ENCODE measurements around the gene PCLO. TPM values are rescaled to one million over a fixed set of nuclear protein-coding genes. Genes with fewer than 3 reads are reported as not detected.
"Not testable (repeated sequence)": the region's sequence is repeated elsewhere in the genome, so short reads cannot be mapped to it uniquely, and the experiment has no call there.

The PCLO gene
- polyA plus RNA-seq, 3 donors: not detected

- Histone ChIP-seq H3K4me2 (replicated peaks; ENCODE audit: extremely low read depth, low read length, poor library complexity, severe bottlenecking) (no peak overlapping the region), H3K27ac (ENCODE audit: low read depth in 1 of 2, low read length in 2 of 2) (no peak overlapping the region), H3K79me2 (ENCODE audit: insufficient read depth, low read length) (no peaks in the 10 kb centered on the region), H3K36me3 (replicated peaks in 1 of 2; ENCODE audit: control insufficient read depth in 1 of 2, insufficient read depth in 2 of 2, low read length in 2 of 2) (no peaks in the 10 kb centered on the region), H4K20me1 (ENCODE audit: insufficient read depth, low read length) (no peaks in the 10 kb centered on the region), H3K4me3 (replicated peaks in 1 of 3; ENCODE audit: low read depth in 2 of 3, low read length in 3 of 3) (no peak overlapping the region), H3K9ac (ENCODE audit: insufficient read depth, low read length, poor library complexity, severe bottlenecking) (no peak overlapping the region), H3K27me3 (ENCODE audit: control insufficient read depth in 2 of 2, insufficient read depth in 2 of 2, low read length in 2 of 2) (no peaks in the 10 kb centered on the region), H3K9me3 (replicated peaks in 1 of 2; ENCODE audit: control insufficient read depth in 1 of 2, insufficient read depth in 1 of 2, low read length in 2 of 2) (no peaks in the 10 kb centered on the region), H2AFZ (ENCODE audit: insufficient read depth, low read depth, low read length, poor library complexity, severe bottlenecking) (no peak overlapping the region), H3K4me1 (ENCODE audit: control insufficient read depth in 1 of 2, insufficient read depth in 2 of 2, low read length in 2 of 2) (no peaks in the 10 kb centered on the region)
- Mint-ChIP-seq H3K27ac (no peak overlapping the region), H3K9me3 (peaks cover 0 to 4% (median 0%) of the 10 kb centered on the region in 7 donors), H3K36me3 (no peaks in the 10 kb centered on the region), H3K4me3 (no peak overlapping the region), H3K4me1 (no peaks in the 10 kb centered on the region), H3K27me3 (ENCODE audit: low read depth in 3 of 3) (no peaks in the 10 kb centered on the region)
- WGBS (ENCODE audit: insufficient coverage): 100% methylated on average over 2 of the region's 2 CpGs
- DNase-seq: no peak
- intact Hi-C loops (cut with micrococcal nuclease): no loop called here
- TF ChIP-seq CTCF (IDR thresholded peaks at IDR 0.05): no peak
Observed at GRCh38 chr7:82714883-82715282, 447.8 kb downstream of the PCLO start.

DNA sequence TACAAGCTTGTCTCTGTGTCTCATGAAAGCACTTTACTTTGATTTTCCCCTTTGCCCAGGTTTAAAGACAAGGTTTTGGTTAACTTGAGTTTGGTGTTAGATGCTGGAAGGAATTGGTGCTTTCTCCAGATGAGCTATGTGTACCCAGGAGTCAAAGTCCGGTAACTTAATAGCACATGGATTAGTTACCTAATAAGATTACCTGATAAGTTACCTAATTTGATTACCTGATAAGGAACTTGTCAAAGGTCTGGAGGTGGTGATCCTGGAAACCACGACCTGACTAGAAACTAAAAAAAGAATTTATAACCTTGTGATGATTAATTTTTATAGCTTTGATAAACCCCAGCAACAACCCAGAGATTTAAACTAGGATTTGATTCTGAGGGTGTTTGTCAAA lies 449.2 kb downstream of the PCLO start:
- H3K9me3 Mint-ChIP-seq: peaks cover 0 to 4% (median 0%) of the 10 kb centered on the region in 7 donors
- intact Hi-C loops (cut with micrococcal nuclease): no loop called here

GRCh38 chr7:82706344-82706743 lies 456.3 kb downstream of the PCLO start:
- H2AFZ ChIP-seq (ENCODE audit: insufficient read depth, low read depth, low read length, poor library complexity, severe bottlenecking); intact Hi-C loops (cut with micrococcal nuclease); H3K4me1 Mint-ChIP-seq; H3K4me3 ChIP-seq (replicated peaks in 1 of 3; ENCODE audit: low read depth in 2 of 3, low read length in 3 of 3); H3K4me2 ChIP-seq (replicated peaks; ENCODE audit: extremely low read depth, low read length, poor library complexity, severe bottlenecking); H3K9me3 Mint-ChIP-seq; H3K4me1 ChIP-seq (ENCODE audit: control insufficient read depth in 1 of 2, insufficient read depth in 2 of 2, low read length in 2 of 2); H3K9me3 ChIP-seq (replicated peaks in 1 of 2; ENCODE audit: control insufficient read depth in 1 of 2, insufficient read depth in 1 of 2, low read length in 2 of 2); H3K4me3 Mint-ChIP-seq; H3K27ac Mint-ChIP-seq; H3K79me2 ChIP-seq (ENCODE audit: insufficient read depth, low read length); DNase-seq; H3K27ac ChIP-seq (ENCODE audit: low read depth in 1 of 2, low read length in 2 of 2); H3K27me3 Mint-ChIP-seq (ENCODE audit: low read depth in 3 of 3); H3K27me3 ChIP-seq (ENCODE audit: control insufficient read depth in 2 of 2, insufficient read depth in 2 of 2, low read length in 2 of 2); H3K36me3 Mint-ChIP-seq; H4K20me1 ChIP-seq (ENCODE audit: insufficient read depth, low read length); H3K9ac ChIP-seq (ENCODE audit: insufficient read depth, low read length, poor library complexity, severe bottlenecking); H3K36me3 ChIP-seq (replicated peaks in 1 of 2; ENCODE audit: control insufficient read depth in 1 of 2, insufficient read depth in 2 of 2, low read length in 2 of 2): not testable (repeated sequence)
- WGBS (ENCODE audit: insufficient coverage): no CpG with 5 or more reads among the region's 1 CpG

More for the DNA sequence above, 449.2 kb downstream of the PCLO start:
- no peak overlapping the region for H3K27ac Mint-ChIP-seq
- Histone ChIP-seq H3K9me3 (replicated peaks in 1 of 2; ENCODE audit: control insufficient read depth in 1 of 2, insufficient read depth in 1 of 2, low read length in 2 of 2) (no peaks in the 10 kb centered on the region), H3K79me2 (ENCODE audit: insufficient read depth, low read length) (no peaks in the 10 kb centered on the region), H4K20me1 (ENCODE audit: insufficient read depth, low read length) (no peaks in the 10 kb centered on the region), H3K9ac (ENCODE audit: insufficient read depth, low read length, poor library complexity, severe bottlenecking) (no peak overlapping the region), H3K36me3 (replicated peaks in 1 of 2; ENCODE audit: control insufficient read depth in 1 of 2, insufficient read depth in 2 of 2, low read length in 2 of 2) (no peaks in the 10 kb centered on the region), H3K4me2 (replicated peaks; ENCODE audit: extremely low read depth, low read length, poor library complexity, severe bottlenecking) (no peak overlapping the region), H3K4me1 (ENCODE audit: control insufficient read depth in 1 of 2, insufficient read depth in 2 of 2, low read length in 2 of 2) (no peaks in the 10 kb centered on the region), H3K4me3 (replicated peaks in 1 of 3; ENCODE audit: low read depth in 2 of 3, low read length in 3 of 3) (no peak overlapping the region), H3K27me3 (ENCODE audit: control insufficient read depth in 2 of 2, insufficient read depth in 2 of 2, low read length in 2 of 2) (no peaks in the 10 kb centered on the region), H3K27ac (ENCODE audit: low read depth in 1 of 2, low read length in 2 of 2) (no peak overlapping the region), H2AFZ (ENCODE audit: insufficient read depth, low read depth, low read length, poor library complexity, severe bottlenecking) (no peak overlapping the region)
- WGBS (ENCODE audit: insufficient coverage): no CpG with 5 or more reads among the region's 2 CpGs
- H3K27me3 Mint-ChIP-seq (ENCODE audit: low read depth in 3 of 3): no peaks in the 10 kb centered on the region
- H3K4me3 Mint-ChIP-seq: no peak overlapping the region
- no peaks in the 10 kb centered on the region for H3K36me3 Mint-ChIP-seq
- no peak for TF ChIP-seq CTCF (IDR thresholded peaks at IDR 0.05)
- no peak for DNase-seq
- no peaks in the 10 kb centered on the region for H3K4me1 Mint-ChIP-seq
